H1 (cell line): ENCODE measurements around the gene PEX3. TPM values are rescaled to one million over a fixed set of nuclear protein-coding genes. Genes with fewer than 3 reads are reported as not detected.

ENCODE experiments used
- CTCF ChIA-PET: fragments of 300-600 bp; sonication (Branson Sonifier 250); formaldehyde crosslinking; loops from one replicate; lab custom pipeline; 2021; ENCODE audit not compliant: partially characterized antibody; lab: Charles Lee
- POLR2A ChIA-PET: fragments of 300-600 bp; sonication (Branson Sonifier 250); formaldehyde crosslinking; loops from one replicate; lab custom pipeline; 2021; ENCODE audit warnings: inconsistent platforms; ENCODE audit not compliant: partially characterized antibody; lab: Charles Lee
- DNase-seq, 2 experiments: peaks; one replicate each; pipeline versions ENCODE4 v3.0.0 to v3.0.0-alpha.2; 2010 to 2022; ENCODE audit warnings: low spot score in 2 of 2, low read depth in 1 of 2, mixed read lengths in 1 of 2
- FAIRE-seq: peaks from 2 replicates; lab custom pipeline; 2011; peaks lifted over from hg19 to GRCh38; lab: Jason Lieb, UNC
- H2AFZ ChIP-seq: 2 replicates; pipeline ENCODE4 v1.8.1; 2012; ENCODE audit warnings: low read length, inconsistent platforms
- H2AK5ac ChIP-seq: 2 replicates; pipeline ENCODE4 v1.6.1; 2013; ENCODE audit warnings: low read depth, low read length
- H2BK120ac ChIP-seq: replicated peaks from 2 replicates; pipeline ENCODE3; 2013; ENCODE audit warnings: low read depth, low read length, inconsistent platforms
- H2BK12ac ChIP-seq: 2 replicates; pipeline ENCODE4 v1.6.1; 2013; ENCODE audit warnings: low read depth, low read length
- H2BK15ac ChIP-seq: 2 replicates; pipeline ENCODE4 v1.6.1; 2013; ENCODE audit warnings: low read length
- H2BK20ac ChIP-seq: 2 replicates; pipeline ENCODE4 v1.6.1; 2013; ENCODE audit warnings: low read length
- H2BK5ac ChIP-seq: 2 replicates; pipeline ENCODE4 v1.6.1; 2013; ENCODE audit warnings: low read depth, low read length
- H3K14ac ChIP-seq: 2 replicates; pipeline ENCODE4 v1.6.1; 2013; ENCODE audit warnings: inconsistent platforms; ENCODE audit not compliant: insufficient read length
- H3K18ac ChIP-seq: 2 replicates; pipeline ENCODE4 v1.6.1; 2013; ENCODE audit warnings: low read length; ENCODE audit errors: extremely low read depth
- H3K23ac ChIP-seq: 2 replicates; pipeline ENCODE4 v1.6.1; 2013; ENCODE audit warnings: inconsistent platforms; ENCODE audit not compliant: insufficient read length
- H3K23me2 ChIP-seq: 2 replicates; pipeline ENCODE4 v1.6.1; 2013; ENCODE audit warnings: low read depth, low read length
- H3K27ac ChIP-seq: 2 replicates; pipeline ENCODE4 v1.6.1; 2011; ENCODE audit warnings: low read depth, low read length, inconsistent platforms
- H3K27me3 ChIP-seq, 4 experiments: replicated peaks in 1 of 4; 1 replicate in 1 of 4; 2 replicates in 3 of 4; pipeline versions ENCODE4 v1.6.1 to v1.8.1; 2011 to 2013; ENCODE audit warnings: low read length in 3 of 4, mild to moderate bottlenecking in 3 of 4, inconsistent platforms in 2 of 4, mixed read lengths in 2 of 4, moderate library complexity in 1 of 4; ENCODE audit not compliant: control insufficient read depth in 3 of 4, insufficient read depth in 3 of 4; ENCODE audit errors: extremely low read depth in 1 of 4
- H3K36me3 ChIP-seq, 4 experiments: 2 replicates each; pipeline versions ENCODE4 v1.6.1 to v1.8.1; 2011 to 2013; ENCODE audit warnings: mild to moderate bottlenecking in 4 of 4, low read length in 3 of 4, moderate library complexity in 2 of 4, control low read depth in 1 of 4, inconsistent platforms in 1 of 4; ENCODE audit not compliant: insufficient read depth in 4 of 4, control insufficient read depth in 2 of 4
- H3K4ac ChIP-seq: replicated peaks from 2 replicates; pipeline ENCODE3; 2013; ENCODE audit warnings: low read length, low read depth, mixed read lengths, inconsistent platforms; ENCODE audit not compliant: insufficient read length
- H3K4me1 ChIP-seq, 4 experiments: replicated peaks in 1 of 4; 1 replicate in 1 of 4; 2 replicates in 3 of 4; pipeline versions ENCODE4 v1.6.1 to v1.8.1; 2011 to 2013; ENCODE audit warnings: low read length in 3 of 4, inconsistent platforms in 2 of 4, mixed read lengths in 1 of 4; ENCODE audit not compliant: insufficient read depth in 4 of 4, control insufficient read depth in 3 of 4
- H3K4me2 ChIP-seq, 2 experiments: 2 replicates each; pipeline versions ENCODE4 v1.6.1 to v1.8.1; 2011 to 2013; ENCODE audit warnings: low read depth in 2 of 2, low read length in 2 of 2, control low read depth in 1 of 2, inconsistent platforms in 1 of 2, mild to moderate bottlenecking in 1 of 2; ENCODE audit not compliant: insufficient read depth in 1 of 2
- H3K4me3 ChIP-seq, 4 experiments: fragments of 200-600, 300-600 bp in 1 of 4; sonication (generic), shearing (Covaris generic), sonication (Bioruptor Twin) in 1 of 4; 2 replicates each; pipeline versions ENCODE4 v1.5.1 to v1.8.1; 2011 to 2016; ENCODE audit warnings: low read length in 4 of 4, low read depth in 3 of 4, control low read depth in 2 of 4, inconsistent platforms in 2 of 4, mild to moderate bottlenecking in 2 of 4, mixed read lengths in 1 of 4, moderate library complexity in 1 of 4; ENCODE audit not compliant: insufficient read depth in 2 of 4; ENCODE audit errors: extremely low read depth in 1 of 4
- H3K56ac ChIP-seq: replicated peaks from 2 replicates; pipeline ENCODE3; 2013; ENCODE audit warnings: low read depth, mild to moderate bottlenecking, mixed read lengths, low read length, inconsistent platforms; ENCODE audit not compliant: insufficient read length
- H3K79me1 ChIP-seq: 2 replicates; pipeline ENCODE4 v1.6.1; 2013; ENCODE audit warnings: low read depth, low read length, control low read depth
- H3K79me2 ChIP-seq, 2 experiments: 2 replicates each; pipeline versions ENCODE4 v1.6.1 to v1.8.1; 2012 to 2013; ENCODE audit warnings: low read length in 2 of 2, mild to moderate bottlenecking in 2 of 2, inconsistent platforms in 1 of 2; ENCODE audit not compliant: insufficient read depth in 2 of 2, control insufficient read depth in 1 of 2
- H3K9ac ChIP-seq, 4 experiments: replicated peaks in 1 of 4; 1 replicate in 1 of 4; 2 replicates in 3 of 4; pipeline versions ENCODE4 v1.6.1 to v1.8.1; 2011 to 2013; ENCODE audit warnings: low read depth in 3 of 4, low read length in 3 of 4, control low read depth in 2 of 4, mild to moderate bottlenecking in 2 of 4, moderate library complexity in 2 of 4, inconsistent platforms in 1 of 4; ENCODE audit errors: extremely low read depth in 1 of 4
- H3K9me3 ChIP-seq, 2 experiments: 2 replicates each; pipeline versions ENCODE4 v1.6.1 to v1.8.1; 2012 to 2013; ENCODE audit warnings: mild to moderate bottlenecking in 2 of 2, moderate library complexity in 2 of 2, control low read depth in 1 of 2, inconsistent platforms in 1 of 2, low read depth in 1 of 2, low read length in 1 of 2, mixed read lengths in 1 of 2; ENCODE audit not compliant: insufficient read depth in 2 of 2
- H4K20me1 ChIP-seq, 2 experiments: replicated peaks in 1 of 2; 2 replicates each; pipeline versions ENCODE3 to v1.8.1; 2011 to 2013; ENCODE audit warnings: inconsistent platforms in 2 of 2, low read length in 2 of 2, mild to moderate bottlenecking in 1 of 2; ENCODE audit not compliant: insufficient read depth in 2 of 2, control insufficient read depth in 1 of 2
- H4K5ac ChIP-seq: 2 replicates; pipeline ENCODE4 v1.6.1; 2013; ENCODE audit warnings: low read length, low read depth, mixed read lengths, inconsistent platforms; ENCODE audit not compliant: insufficient read length
- H4K8ac ChIP-seq: 2 replicates; pipeline ENCODE4 v1.8.0; 2013; ENCODE audit warnings: mild to moderate bottlenecking, moderate library complexity, low read length, inconsistent platforms; ENCODE audit not compliant: insufficient read depth; ENCODE audit errors: extremely low read depth
- H4K91ac ChIP-seq: replicated peaks from 2 replicates; pipeline ENCODE3; 2013; ENCODE audit warnings: low read length, mixed read lengths, inconsistent platforms; ENCODE audit not compliant: insufficient read length
- ASH2L ChIP-seq: fragments of 200-600, 300-600 bp; sonication (generic); IDR thresholded peaks from one replicate; pipeline ENCODE4 v1.7.1; 2017; ENCODE audit warnings: low read length
- POLR2AphosphoS5 ChIP-seq: IDR thresholded peaks from 2 replicates; pipeline ENCODE4 v1.6.1; 2011; ENCODE audit warnings: low read depth, low read length
- RBBP5 ChIP-seq: IDR thresholded peaks from 2 replicates; pipeline ENCODE4 v1.7.1; 2012; ENCODE audit warnings: low read depth, mild to moderate bottlenecking, inconsistent platforms, low read length, moderate library complexity, borderline replicate concordance
- TCF12 ChIP-seq: IDR thresholded peaks from 2 replicates; pipeline ENCODE4 v1.6.1; 2011; ENCODE audit warnings: low read depth, mild to moderate bottlenecking, low read length
- WGBS, 2 experiments: shearing (Covaris generic) in 1 of 2; methylation state at CpG; one replicate each; pipeline versions ENCODE4 v1.1.6 to v1.1.7; 2013 to 2015; ENCODE audit warnings: low lambda C conversion rate in 2 of 2, mixed read lengths in 2 of 2, inconsistent platforms in 1 of 2, low coverage in 1 of 2, missing lambda C conversion rate in 1 of 2; ENCODE audit not compliant: insufficient replicate concordance in 2 of 2, insufficient coverage in 1 of 2, insufficient read length in 1 of 2; ENCODE audit errors: extremely low coverage in 1 of 2, missing lambda C conversion rate in 1 of 2; 5-methylcytosine and 5-hydroxymethylcytosine counted together
- polyA plus RNA-seq, 7 experiments: library from polyadenylated mRNA; depleted of rRNA in 3 of 7; stranded (reverse) in 5 of 7; unstranded in 2 of 7; fragments of >200 nt in 5 of 7; fragments of 200-250 nt in 2 of 7; gene quantifications; 1 replicate in 5 of 7; 2 replicates in 1 of 7; 4 replicates in 1 of 7; pipeline versions ENCODE4 v1.2.1 to v1.2.3, GENCODE V29; 2011 to 2013; ENCODE audit warnings: missing spikeins in 2 of 7, mixed read lengths in 2 of 7
- total RNA-seq: library from RNA; stranded (reverse); fragmentation: NEBNext Ultra II Directional; extraction: Animal tissue kit (Norgen Biotek cat#: 25700); gene quantifications from 2 replicates; pipeline ENCODE4 v1.2.1, GENCODE V29; 2021

Gene PEX3
- total and polyA plus RNA-seq, 2 of the 8 experiments (the other 6 are each of a cell fraction or from before 2014, with no cell fraction given) = 8.0 to 16.8 TPM

DNA sequence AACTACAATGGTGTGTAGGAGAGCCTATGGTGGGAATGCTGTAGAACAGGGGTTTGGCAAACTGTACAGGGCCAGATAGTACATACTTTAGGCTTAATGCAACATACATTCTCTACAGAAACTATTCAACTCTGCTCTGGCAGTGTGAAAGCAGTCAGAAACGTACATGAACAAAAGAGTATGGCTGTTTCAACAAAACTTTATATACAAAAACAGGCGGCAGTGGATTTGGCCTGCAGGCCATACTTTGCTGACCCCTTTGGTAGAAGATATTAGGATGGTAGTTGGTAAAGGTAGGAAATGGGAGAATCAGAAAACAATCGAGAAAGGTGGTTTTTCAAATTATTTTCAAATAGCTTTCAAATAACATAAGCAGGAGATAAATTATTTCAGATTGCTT is 36.1 kb downstream of the PEX3 start:
- Histone ChIP-seq H3K79me2 (no peaks in the 10 kb centered on the region; a peak in 1 of 4 replicates), H3K79me1 (no peaks in the 10 kb centered on the region), H3K18ac (no peak overlapping the region), H2BK20ac (no peak overlapping the region), H2BK12ac (no peak overlapping the region), H4K5ac (no peak overlapping the region), H2AK5ac (no peak overlapping the region), H3K56ac (no peak overlapping the region), H3K14ac (no peak overlapping the region), H3K4ac (no peak overlapping the region), H3K4me3 (no peak overlapping the region), H3K9me3 (no peaks in the 10 kb centered on the region), H3K27ac (no peak overlapping the region), H3K9ac (no peak overlapping the region), H3K23me2 (no peaks in the 10 kb centered on the region), H2BK5ac (no peak overlapping the region), H2BK15ac (no peak overlapping the region), H2AFZ (no peak overlapping the region), H4K20me1 (peaks cover 0 to 2% of the 10 kb centered on the region in 2 experiments), H3K36me3 (no peaks in the 10 kb centered on the region), H2BK120ac (no peak overlapping the region), H3K4me1 (no peaks in the 10 kb centered on the region), H3K23ac (no peak overlapping the region), H3K27me3 (no peaks in the 10 kb centered on the region), H4K8ac (no peak overlapping the region), H4K91ac (no peak overlapping the region), H3K4me2 (no peak overlapping the region)
- ChIA-PET CTCF (interaction anchor here (1.1 kb wide), 4 partner anchors 10 to 26 kb away, joined by 3 read pairs; no protein-coding TSS in a partner anchor), POLR2A (interaction anchor here (0.6 kb wide), 1 partner anchor 890 kb away, joined by 3 read pairs; no protein-coding TSS in a partner anchor)
- no peak for FAIRE-seq
- DNase-seq = no peak
- TF ChIP-seq ASH2L (no peak), RBBP5 (no peak), TCF12 (no peak), POLR2AphosphoS5 (no peak)
- WGBS, 2 experiments = 85% methylated on average over 3 of the region's 3 CpGs; no CpG with 5 or more reads in 1 of the 2 experiments
